IPS-18a (cell line): ENCODE measurements around the gene LYSMD3.

ENCODE experiments used
- H3K27ac ChIP-seq: one replicate; pipeline ENCODE4 v1.5.1; 2013; ENCODE audit warnings: low read length
- H3K27me3 ChIP-seq: one replicate; pipeline ENCODE4 v1.6.1; 2013; ENCODE audit warnings: mild to moderate bottlenecking, low read length; ENCODE audit not compliant: control insufficient read depth, insufficient read depth
- H3K36me3 ChIP-seq: one replicate; pipeline ENCODE4 v1.6.1; 2013; ENCODE audit warnings: low read depth, low read length; ENCODE audit not compliant: control insufficient read depth
- H3K4me1 ChIP-seq: one replicate; pipeline ENCODE4 v1.6.1; 2013; ENCODE audit warnings: low read depth, low read length; ENCODE audit not compliant: control insufficient read depth
- H3K4me3 ChIP-seq: one replicate; pipeline ENCODE4 v1.5.1; 2013; ENCODE audit warnings: low read length
- H3K9ac ChIP-seq: one replicate; pipeline ENCODE4 v1.6.1; 2013; ENCODE audit warnings: mild to moderate bottlenecking, low read length, moderate library complexity
- H3K9me3 ChIP-seq: one replicate; pipeline ENCODE4 v1.6.1; 2013; ENCODE audit warnings: low read depth, low read length; ENCODE audit not compliant: control insufficient read depth

The LYSMD3 gene

GRCh38 chr5:90558344-90559192, 29.2 kb upstream of the LYSMD3 start, which contains the start of gene ADGRV1:
TSS of gene ADGRV1 (plus strand) at chr5:90558797. CDS start at chr5:90558896, 99 bp downstream.
- H3K9me3 ChIP-seq, result no peaks in the 10 kb centered on the region
- no peaks in the 10 kb centered on the region for H3K36me3 ChIP-seq
- H3K4me1 ChIP-seq, result peaks cover 67% of the 10 kb centered on the region
- peak within 1 kb of the TSS; percentile 89 for H3K9ac ChIP-seq
- peak within 1 kb of the TSS; percentile 95 for H3K4me3 ChIP-seq
- H3K27me3 ChIP-seq, result no peaks in the 10 kb centered on the region
- H3K27ac ChIP-seq, result peak within 1 kb of the TSS; percentile 84

GRCh38 chr5:90557871-90558270, 28.5 kb upstream of the LYSMD3 start:
- H3K9ac ChIP-seq, result peak overlapping the region; percentile 89
- H3K36me3 ChIP-seq, result no peaks in the 10 kb centered on the region
- peak overlapping the region; percentile 84 for H3K27ac ChIP-seq
- peak overlapping the region; percentile 95 for H3K4me3 ChIP-seq
- no peaks in the 10 kb centered on the region for H3K9me3 ChIP-seq
- H3K27me3 ChIP-seq, result no peaks in the 10 kb centered on the region
- H3K4me1 ChIP-seq, result peaks cover 61% of the 10 kb centered on the region

- Histone ChIP-seq H3K9me3 (no peaks in the 10 kb centered on the region), H3K27me3 (no peaks in the 10 kb centered on the region), H3K4me1 (peaks cover 57% of the 10 kb centered on the region), H3K9ac (peak overlapping the region; percentile 89), H3K4me3 (peak overlapping the region; percentile 95), H3K36me3 (no peaks in the 10 kb centered on the region), H3K27ac (no peak overlapping the region)
These were observed 28.0 kb upstream of the LYSMD3 start for GRCh38 chr5:90557391-90557790.

GRCh38 chr5:90555666-90556065, 26.3 kb upstream of the LYSMD3 start:
- no peak overlapping the region for H3K9ac ChIP-seq
- H3K27ac ChIP-seq, result no peak overlapping the region
- no peaks in the 10 kb centered on the region for H3K9me3 ChIP-seq
- H3K4me3 ChIP-seq, result no peak overlapping the region
- no peaks in the 10 kb centered on the region for H3K36me3 ChIP-seq
- no peaks in the 10 kb centered on the region for H3K27me3 ChIP-seq
- peaks cover 39% of the 10 kb centered on the region for H3K4me1 ChIP-seq

DNA sequence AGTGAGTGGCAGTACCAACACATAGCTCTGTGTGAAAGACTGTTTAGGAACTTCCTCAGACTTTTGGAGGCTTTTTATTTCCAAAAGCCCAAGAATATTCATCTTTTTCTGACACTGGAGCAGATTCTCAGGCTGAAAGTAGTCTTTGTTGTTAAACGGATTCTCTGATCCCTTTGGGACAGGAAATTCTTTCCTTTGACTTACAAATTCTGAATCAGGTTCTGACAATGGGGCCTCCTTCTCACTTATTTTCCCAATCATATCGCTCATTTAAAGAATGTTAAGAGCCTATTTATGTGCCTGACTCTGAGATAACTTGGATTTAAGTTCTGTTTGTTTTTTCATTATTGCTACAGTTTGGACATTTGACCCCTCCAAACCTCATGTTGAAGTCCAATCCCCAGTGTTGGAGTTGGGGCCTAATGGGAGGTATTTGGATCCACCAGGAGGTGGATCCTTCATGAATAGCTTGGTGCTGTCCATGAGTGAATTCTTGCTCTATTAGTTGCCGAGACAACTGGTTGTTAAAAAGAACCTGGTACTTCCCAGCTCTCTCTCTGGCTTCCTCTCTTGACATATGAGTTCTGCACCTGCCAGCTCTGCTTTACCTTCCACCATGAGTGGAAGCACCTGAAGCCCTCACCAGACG, 25.1 kb upstream of the LYSMD3 start:
- Histone ChIP-seq H3K36me3 (no peaks in the 10 kb centered on the region), H3K9ac (no peak overlapping the region), H3K4me1 (peaks cover 36% of the 10 kb centered on the region), H3K27me3 (no peaks in the 10 kb centered on the region), H3K4me3 (peak overlapping the region; percentile 7), H3K9me3 (no peaks in the 10 kb centered on the region), H3K27ac (no peak overlapping the region)

DNA sequence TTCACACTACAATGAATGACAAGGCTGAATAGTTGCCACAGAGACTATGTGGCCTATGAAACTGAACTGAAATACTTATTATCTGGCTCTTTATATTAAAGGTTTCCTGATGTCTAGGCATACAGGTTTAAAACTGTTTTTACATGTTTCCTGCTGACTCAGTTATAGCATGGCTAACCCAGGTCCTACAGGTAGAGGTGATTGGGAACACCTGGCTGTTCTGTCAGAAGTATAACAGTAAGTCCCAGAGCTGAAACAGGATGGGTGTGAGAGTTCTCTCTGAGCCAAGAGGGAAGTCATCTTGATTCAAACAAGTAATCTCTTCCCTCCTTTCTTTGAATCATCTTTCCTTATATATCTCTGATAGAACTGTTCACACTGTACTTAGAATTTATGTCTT, 24.3 kb upstream of the LYSMD3 start:
- Histone ChIP-seq H3K4me1 (peaks cover 36% of the 10 kb centered on the region), H3K36me3 (no peaks in the 10 kb centered on the region), H3K27ac (no peak overlapping the region), H3K27me3 (no peaks in the 10 kb centered on the region), H3K9ac (no peak overlapping the region), H3K9me3 (no peaks in the 10 kb centered on the region), H3K4me3 (no peak overlapping the region)

DNA sequence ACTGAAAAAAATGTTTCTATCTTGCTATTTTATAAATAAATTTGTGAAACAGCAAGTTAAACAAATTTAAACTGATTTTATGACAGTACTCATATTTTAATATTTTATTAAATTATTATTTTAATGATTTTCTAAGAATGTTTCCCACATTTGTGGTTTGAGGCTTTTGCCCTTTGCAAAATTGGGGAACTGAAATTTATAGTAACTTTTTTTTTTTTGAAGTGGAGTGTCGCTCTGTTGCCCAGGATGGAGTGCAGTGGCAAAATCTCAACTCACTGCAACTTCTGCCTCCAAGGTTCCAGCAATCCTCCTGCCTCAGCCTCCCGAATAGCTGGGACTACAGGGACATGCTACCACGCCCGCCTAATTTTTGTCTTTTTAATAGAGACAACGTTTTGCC, 22.0 kb upstream of the LYSMD3 start:
- no peak overlapping the region for H3K27ac ChIP-seq
- H3K27me3 ChIP-seq, result no peaks in the 10 kb centered on the region
- no peak overlapping the region for H3K9ac ChIP-seq
- no peaks in the 10 kb centered on the region for H3K36me3 ChIP-seq
- no peak overlapping the region for H3K4me3 ChIP-seq
- H3K4me1 ChIP-seq, result peaks cover 45% of the 10 kb centered on the region
- no peaks in the 10 kb centered on the region for H3K9me3 ChIP-seq

GRCh38 chr5:90550963-90551362, 21.6 kb upstream of the LYSMD3 start:
- H3K9ac ChIP-seq, result no peak overlapping the region
- no peaks in the 10 kb centered on the region for H3K27me3 ChIP-seq
- no peak overlapping the region for H3K27ac ChIP-seq
- no peaks in the 10 kb centered on the region for H3K9me3 ChIP-seq
- H3K4me1 ChIP-seq, result peaks cover 46% of the 10 kb centered on the region
- no peak overlapping the region for H3K4me3 ChIP-seq
- H3K36me3 ChIP-seq, result no peaks in the 10 kb centered on the region

DNA sequence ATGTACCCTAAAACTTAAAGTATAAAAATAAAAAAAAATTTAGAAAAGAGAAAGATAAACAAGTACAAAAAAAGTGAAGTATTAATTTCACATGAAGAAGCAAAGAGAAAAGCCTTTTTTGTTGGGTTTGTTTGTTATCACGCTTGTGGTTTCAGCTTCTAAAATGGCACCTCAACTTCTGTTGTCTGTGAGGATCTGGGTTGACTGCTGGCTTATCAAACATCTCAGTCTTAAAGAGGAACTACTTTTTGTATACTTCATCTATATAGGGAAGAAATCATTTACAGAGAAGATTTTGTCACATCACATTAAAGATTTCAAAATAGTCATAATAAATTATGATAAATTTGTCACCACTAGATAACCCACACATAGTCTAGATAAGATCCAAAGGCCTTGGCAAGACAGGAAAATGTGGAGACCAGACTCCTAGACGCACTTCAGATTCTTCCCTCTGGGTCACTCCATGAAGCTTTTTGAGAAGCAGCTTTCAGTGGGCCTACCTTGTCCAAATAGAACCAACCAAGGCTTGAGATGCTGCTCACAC, 20.4 kb upstream of the LYSMD3 start:
- no peaks in the 10 kb centered on the region for H3K9me3 ChIP-seq

GRCh38 chr5:90549223-90549622, 19.8 kb upstream of the LYSMD3 start:
- H3K4me3 ChIP-seq, result no peak overlapping the region

More for the DNA sequence above, 20.4 kb upstream of the LYSMD3 start:
- no peaks in the 10 kb centered on the region for H3K27me3 ChIP-seq
- H3K4me3 ChIP-seq, result no peak overlapping the region
- H3K4me1 ChIP-seq, result peaks cover 37% of the 10 kb centered on the region
- no peak overlapping the region for H3K27ac ChIP-seq
- H3K9ac ChIP-seq, result no peak overlapping the region
- no peaks in the 10 kb centered on the region for H3K36me3 ChIP-seq

DNA sequence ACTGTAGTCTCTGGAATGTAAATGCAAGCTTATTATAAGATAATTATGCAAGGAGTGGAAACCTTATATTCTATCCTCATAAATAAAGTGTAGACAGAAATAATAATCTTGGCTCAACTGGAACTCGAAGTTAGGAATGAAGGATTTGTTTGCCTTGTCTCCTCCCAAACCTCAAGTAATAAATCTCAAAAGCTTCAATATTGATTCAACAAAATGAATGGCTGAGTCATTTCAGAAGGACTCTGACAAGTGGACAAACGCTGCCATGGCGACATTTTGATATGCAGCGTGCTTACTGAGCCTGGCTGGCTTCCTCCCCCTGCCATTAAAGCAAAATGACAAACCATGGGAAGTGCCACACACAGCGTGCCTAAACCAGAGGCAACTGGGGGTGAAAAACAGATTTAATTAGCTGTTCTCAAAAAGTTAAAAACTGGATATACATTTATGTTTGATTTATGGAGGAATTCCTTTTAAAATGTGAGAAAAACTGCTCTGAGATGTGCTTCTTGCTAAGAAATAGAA, 18.7 kb upstream of the LYSMD3 start:
- no peak overlapping the region for H3K27ac ChIP-seq

More at GRCh38 chr5:90549223-90549622, 19.8 kb upstream of the LYSMD3 start:
- Histone ChIP-seq H3K36me3 (no peaks in the 10 kb centered on the region), H3K27me3 (no peaks in the 10 kb centered on the region), H3K9me3 (no peaks in the 10 kb centered on the region), H3K9ac (no peak overlapping the region), H3K27ac (no peak overlapping the region), H3K4me1 (peaks cover 32% of the 10 kb centered on the region)

More for the DNA sequence above, 18.7 kb upstream of the LYSMD3 start:
- Histone ChIP-seq H3K4me1 (peaks cover 36% of the 10 kb centered on the region), H3K9me3 (no peaks in the 10 kb centered on the region), H3K27me3 (no peaks in the 10 kb centered on the region), H3K4me3 (peak overlapping the region; percentile 26), H3K9ac (no peak overlapping the region), H3K36me3 (no peaks in the 10 kb centered on the region)
